ENCODE measurements around the gene ATPAF2.

Gene ATPAF2

DNA sequence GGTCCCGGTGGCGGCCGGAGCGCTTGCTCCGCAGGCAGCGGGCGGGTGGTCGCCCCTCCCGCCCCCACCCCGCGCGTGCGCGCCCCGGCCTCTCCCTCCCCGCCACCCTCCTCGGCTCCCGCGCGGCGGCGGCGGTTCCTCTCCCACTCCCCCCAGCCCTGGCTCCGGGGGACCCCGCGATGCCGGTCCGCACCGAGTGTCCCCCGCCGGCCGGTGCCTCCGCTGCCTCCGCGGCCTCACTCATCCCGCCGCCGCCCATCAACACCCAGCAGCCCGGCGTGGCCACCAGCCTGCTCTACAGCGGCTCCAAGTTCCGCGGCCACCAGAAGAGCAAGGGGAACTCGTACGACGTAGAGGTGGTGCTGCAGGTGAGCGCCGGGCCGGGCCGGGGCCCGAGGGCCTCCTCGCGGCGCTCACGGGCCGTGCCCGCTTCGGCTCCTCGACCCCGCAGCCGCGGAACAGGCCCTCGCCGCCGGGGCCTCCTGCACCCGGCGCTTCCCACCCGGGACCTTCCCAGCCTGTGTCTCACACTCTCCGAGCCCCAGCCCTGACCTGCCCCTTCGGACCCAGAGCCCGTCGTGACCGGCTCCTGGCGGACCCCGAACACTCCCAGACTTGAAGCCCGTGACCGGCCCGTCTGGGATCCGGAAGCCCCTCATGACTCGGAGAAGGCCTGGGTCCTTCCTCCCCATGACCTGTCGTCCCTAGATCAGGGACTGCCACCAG is 730 bp upstream of the ATPAF2 start:
- peak; percentile 11 for DNase-seq

DNA sequence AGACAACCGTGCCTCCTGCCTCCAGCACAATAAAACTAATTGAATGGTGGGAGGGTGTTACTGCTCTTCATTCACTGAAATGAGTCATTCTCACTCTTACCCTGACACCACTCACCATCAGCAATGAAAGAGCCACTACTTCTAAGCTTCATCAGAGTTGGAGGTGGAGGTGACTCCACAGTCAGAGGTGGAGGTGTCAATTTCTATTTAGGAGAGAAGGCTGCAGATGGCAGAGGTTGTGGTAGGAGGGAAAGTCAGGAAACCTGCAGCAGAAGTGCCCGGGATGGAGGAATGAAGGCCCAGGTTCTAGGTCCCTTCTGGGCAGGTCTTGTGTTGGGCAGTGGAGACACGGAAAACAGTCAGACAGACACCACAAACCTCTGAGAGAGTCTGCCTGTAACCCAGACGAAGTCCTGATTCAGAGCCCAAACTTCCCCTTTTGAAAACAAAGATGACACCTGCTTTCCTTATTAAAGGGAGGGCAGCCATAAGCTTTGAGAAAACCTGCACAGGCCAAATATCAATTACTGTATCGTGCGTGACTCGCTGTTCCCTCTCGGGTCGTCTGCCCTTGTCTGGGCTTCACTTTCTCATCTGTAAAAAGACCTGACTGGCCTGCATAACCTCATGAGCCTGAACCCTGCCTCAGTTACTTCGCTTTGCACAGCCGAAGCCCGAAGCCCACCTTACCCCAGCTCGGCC is 668 bp downstream of the ATPAF2 start:
- DNase-seq, result peak; percentile 29

DNA sequence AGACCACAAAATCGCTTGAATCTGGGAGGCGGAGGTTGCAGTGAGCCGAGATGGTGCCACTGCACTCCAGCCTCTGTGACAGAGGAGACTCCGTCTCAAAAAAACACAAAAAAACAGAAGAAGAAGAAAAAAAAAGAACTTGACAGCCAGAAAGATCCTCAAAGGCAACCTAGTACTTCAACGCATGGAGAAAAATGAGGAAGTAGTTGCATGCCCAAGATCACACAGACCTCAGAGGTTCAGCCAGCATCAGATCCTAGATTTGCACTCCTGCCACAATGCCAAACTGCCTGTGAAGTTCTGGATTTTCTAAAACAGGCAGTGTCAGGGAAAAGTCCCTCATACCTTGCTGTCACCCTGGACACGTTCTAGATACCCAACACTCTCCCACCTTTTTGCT is 1.5 kb downstream of the ATPAF2 start:
- DNase-seq, result no peak

DNA sequence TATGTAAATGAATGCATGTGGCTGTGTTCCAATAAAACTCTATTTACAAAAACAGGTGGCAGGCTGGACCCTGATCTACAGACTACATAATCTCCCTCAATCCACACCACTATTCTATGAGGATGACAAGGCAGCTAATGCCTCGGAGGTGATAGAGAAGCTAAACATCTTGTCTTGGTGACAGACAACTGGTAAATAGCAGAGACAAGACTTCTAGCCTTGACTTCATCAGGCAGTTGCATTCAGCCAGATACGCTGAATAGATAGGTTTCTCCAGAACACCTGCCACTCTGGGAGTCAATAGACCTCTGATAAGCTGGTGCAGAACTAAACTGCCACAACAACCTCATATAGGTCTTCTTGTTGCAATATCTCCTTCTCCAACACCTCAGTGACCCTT is 3.3 kb downstream of the ATPAF2 start:
- DNase-seq, result no peak

DNA sequence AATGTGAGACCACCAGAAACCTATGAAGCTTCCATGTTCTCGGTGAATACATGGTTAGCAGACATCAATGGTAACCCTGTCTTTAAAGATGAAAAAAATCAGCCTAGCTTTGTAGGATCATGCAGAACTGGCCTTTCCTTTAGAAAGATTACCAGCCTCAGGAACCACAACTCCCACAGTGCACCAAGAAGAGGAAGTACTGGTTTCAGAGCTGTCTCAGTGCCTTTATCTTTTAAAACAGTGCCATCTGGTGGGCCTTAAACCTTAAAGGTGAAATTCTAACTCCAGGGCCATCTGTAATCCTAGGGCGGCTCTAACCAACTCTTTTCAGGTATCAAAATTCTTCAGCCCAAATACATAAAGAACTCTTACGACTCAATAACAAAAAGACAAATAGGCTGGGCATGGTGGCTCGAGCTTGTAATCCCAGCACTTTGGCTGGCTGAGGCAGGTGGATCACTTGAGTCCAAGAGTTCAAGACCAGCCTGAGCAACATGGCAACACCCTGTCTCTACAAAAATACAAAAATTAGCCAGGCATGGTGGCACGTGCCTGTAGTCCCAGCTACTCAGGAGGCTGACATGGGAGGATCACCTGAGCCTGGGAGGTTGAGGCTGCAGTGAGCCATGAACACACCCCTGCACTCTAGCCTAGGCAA is 5.4 kb downstream of the ATPAF2 start:
- peak; percentile 82 for DNase-seq

DNA sequence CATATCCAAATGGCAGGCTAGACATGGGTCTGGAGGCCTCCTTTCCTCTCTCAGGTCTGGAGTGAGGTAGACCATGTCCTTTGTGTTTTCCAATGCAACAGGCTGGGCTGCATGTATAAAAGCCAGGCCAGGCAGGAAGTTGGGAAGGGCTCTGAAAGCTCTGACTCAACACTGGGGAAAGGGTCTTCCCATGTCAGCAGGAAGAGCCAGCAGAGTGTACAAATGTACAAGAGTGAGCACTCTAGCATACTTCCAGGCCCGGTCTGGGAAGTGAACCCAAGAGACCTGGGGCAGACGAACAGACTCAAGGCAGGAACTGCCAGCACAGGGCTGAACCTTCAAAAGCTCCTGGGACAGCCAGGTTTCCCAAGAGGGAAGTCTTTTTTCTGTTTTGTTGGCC is 7.0 kb downstream of the ATPAF2 start:
- no peak for DNase-seq

DNA sequence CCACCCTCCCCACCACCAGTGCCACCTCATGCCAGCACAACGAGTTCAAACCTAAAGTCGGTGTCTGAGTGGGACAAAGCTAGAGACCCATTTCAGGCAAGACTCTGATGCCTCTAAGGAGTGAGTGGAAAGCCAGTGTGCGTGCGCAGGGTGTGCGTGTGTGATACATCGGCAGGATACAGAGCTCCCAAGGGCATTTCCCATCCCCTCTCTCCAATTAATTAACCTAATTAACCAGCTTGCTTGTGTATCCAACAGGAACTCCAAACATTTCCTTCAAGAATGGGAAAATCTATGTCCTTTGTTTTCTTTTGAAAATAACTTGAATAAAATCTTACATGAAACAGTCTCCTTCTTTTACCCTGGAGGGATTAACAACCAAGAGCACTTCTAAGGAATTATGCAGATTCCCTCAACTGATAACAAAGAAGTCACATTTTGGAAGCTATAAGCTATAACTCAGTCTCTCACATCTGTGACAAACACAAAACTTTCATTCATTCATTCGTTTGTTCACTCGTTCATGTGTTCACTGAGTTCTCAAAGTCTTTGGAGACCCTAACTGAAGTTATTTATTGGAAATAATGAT is 9.9 kb downstream of the ATPAF2 start:
- no peak for DNase-seq

DNA sequence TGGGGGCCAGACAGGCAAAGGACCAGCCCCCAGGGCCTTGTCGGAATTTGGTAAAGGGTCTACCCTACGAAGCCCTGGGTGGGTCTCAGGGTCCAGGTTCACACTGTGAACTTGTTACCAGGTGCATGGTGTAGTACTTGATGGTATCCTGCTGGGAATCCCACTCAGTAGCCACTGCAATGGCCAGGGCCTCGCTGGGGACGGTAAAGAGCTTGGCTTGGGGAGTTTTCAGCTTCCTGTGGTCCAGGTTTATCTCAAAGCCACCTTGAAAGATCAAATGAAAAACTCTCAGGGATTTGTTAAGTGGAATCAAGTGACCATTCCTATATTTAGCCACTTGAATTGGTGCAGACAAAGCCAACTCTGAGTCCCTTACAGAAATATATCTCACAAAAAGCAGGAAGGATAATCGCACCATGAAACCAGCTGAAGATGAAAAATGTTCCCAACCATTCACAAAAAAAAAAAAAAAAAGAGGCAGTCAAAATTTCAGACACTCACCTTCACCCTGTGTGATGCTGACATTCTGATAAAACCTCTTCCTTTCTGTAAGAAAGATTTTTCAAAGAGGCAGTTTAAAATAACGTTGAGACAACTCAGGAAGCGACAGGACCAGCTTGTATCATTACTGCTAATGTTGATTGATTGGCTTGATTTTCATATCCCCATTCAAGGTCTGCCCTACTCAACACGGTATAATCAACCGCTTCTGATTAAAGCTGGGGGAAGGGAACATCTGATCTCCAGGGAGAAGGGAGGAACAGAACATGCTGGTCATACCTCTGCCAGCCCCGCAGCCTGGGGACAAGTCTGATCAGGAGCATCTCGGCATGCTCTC is 10.6 kb downstream of the ATPAF2 start:
- no peak for DNase-seq

DNA sequence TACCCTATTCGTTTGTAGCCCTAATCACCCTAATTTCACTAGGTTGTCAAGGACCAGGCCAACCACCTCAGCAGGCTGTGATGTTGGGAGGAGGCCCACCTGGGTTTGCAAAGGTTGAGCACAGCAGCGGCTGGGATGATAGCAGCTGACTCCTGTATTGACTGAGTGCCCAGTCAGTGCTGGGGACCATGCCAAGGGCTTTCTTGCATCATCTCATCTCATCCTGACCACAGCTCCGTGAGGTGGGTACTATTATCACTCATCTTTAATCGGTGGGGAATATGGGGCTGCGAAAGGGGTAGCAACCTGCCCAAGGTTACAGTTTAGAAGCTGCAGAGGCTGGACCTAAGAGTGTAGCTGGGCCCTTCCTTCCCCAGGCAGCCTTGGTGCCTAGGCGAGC is 11.7 kb downstream of the ATPAF2 start:
- no peak for DNase-seq

DNA sequence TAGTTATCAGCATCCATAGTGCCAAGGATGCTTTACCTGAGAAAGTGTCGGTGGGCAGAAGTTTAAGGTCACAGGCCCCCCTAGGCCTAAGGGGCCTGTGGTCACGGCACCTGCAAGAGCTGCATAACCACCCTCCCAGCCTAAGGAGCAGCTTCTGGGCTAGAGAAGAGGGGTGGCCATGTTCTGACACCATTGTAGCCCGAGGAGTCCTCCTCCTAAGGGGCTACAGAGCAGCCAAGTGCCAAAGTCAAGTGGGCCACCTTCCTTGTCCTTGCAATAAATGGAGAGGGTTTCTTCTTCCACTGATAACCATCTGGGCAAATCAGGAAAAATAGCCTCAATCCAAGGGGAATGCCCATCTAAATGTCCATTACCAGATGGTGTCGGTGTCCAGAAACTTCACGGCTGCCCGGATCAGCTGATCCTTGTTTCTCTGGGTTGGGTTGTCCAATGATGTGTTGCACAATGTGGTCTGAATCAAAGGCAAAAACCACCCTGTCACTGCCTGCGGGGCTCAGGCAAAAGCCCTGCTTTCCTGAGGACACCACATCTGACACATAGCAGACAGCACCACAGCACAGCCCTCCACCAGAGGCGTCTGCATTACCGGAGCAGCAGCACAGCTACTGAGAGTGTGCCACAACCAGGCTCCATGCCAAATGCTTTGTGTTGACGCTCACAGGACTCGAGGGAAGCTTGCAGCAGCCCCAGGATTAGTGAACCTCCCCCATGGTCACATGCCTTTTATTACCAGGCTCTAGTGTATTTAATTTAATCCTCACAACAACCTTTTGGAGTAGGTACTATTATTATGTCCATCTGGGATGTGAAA is 12.8 kb downstream of the ATPAF2 start:
- peak; percentile 18 for DNase-seq

DNA sequence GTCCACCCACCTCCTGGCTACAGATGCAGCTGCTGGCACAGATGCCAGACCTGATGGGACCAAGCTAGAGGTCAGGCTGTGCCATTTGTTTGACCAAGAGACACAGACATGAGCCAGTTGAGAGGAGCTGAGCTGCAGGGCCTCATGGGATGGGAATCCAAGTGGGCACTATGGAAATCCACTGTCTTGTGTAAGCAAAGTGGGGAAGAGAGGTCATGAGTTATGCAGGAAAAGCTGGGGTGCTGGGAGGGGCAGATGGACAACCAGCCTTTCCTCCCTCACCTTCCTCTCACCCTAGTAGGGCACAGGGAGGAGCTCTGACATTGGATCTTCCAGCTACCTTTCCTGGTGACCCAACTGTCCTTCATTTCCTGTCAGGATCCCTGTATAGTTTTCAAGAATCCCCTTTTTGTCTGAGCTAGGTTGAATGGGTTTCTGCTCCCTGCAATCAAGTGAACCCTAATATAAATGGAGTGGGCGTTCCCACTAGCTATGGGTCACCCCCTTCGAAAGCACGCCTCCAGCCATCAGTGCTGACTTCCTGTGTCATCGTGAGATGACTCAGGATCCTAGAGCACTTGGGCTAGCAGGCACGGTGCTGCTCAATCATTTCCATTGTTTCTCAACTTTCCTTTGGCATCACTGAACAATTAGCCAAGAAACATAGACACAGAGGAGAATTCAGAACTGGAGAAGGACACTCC is 13.6 kb downstream of the ATPAF2 start:
- peak; percentile 36 for DNase-seq

DNA sequence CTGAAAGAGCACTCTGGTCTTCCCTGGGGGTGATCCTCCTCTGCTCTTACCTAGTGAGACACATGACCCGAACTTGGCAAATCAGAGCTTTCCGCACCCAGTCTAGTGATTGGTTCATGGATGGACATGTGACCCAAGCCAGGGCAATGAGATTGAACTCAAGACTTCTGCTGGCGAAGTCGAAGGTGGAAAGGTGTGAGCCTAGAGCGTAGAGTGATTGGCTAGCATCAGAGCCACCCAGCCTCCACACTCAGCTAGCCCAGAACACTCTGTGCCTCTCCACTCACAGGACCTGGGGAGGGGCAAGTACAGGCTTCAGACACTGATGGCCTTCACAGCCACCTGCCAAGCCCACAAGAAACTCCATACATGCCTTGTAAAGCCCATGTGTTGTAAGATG is 17.6 kb downstream of the ATPAF2 start:
- no peak for DNase-seq

DNA sequence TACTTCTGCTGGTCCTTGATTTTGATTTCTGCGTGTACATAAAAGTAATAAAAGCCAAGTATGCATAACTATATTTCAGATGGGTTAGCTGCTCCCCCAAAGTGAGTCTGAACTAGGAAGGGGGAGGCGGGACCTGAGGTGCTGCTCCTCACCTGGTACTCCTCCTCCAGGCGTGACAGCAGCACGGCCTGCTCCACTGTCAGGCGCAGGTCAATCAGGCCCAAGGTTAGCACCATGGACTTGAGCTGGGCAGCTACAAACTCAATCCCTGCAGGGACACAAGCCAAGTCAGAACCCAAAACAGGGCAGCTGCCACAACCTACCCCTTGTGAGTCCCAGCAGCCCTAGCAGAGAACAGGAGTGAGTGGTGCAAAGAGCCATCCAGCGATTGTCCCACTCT is 18.0 kb downstream of the ATPAF2 start:
- DNase-seq, result no peak

DNA sequence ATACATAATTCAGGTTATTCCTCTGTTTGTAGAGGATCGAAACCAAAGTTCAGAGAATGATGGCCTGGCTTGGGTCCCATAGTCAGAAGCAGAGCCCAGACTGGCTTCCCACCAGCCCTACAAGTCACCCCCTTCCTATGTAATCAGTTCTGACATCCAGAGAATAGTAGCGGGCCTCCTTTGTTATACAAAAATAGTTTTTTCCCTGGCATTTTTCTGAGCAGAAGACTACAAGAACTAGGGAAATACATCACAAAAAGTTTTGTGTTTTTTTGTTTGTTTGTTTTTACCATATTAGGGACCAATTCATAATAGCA is 19.2 kb downstream of the ATPAF2 start:
- DNase-seq, result no peak

DNA sequence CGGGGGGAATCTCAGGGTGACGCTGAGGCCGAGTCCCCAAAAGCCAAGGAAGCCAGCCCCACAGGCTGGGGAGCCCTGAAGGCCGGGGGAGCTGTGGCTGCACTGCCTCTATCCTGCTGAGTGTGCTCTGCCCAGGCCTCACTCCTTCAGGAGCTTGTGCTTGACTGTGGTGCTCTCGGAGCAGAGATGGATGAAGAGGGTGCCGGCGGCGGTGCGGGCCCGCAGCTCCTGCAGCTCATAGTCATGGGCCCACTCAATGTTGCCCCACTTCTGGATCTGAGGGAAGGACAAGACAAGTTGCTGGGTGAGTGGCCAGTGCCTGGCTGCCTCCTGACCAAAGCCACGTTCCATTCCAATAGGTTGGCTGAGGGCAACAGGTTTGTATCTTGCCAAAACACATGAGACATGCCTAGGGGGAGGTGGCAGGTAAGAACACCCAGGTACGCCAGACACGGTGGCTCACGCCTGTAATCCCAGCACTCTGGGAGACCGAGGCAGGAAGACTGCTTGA is 20.5 kb downstream of the ATPAF2 start:
- DNase-seq, result no peak

DNA sequence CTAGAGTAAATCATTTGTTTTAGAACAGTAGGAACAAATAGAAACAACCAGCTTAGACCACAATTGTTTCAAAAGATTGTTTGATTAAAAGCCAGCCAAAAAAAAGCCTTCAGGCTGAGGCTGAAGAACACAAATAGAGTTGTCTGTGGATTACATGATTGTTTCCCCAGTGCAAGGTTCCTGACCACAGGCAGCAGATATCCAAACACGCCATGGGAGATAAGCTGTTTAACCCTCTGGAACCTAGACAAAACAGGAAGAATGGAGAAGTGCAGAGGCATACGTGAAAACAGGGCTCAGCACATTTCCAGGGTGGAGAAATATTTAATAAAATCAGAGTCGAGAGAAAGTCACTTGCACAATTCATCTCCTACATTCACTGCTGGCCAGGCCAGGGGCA is 21.0 kb downstream of the ATPAF2 start:
- no peak for DNase-seq

DNA sequence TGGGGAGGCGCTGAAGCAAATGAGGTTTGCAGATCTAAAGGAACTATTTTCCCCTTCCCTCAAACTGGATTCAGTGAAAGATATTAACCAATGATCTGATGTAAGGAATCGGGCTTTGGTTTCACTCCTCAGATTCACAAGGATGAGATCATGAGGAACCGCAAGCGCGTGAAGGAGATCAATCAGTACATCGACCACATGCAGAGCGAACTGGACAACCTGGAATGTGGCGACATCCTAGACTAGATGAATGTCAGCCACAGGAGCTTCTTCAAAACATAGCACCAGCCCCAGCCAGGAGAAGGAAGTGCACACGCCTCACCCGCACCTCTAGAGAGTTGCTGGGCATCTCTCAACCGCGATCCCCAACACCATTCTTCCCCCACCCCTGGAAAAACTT is 22.5 kb downstream of the ATPAF2 start:
- DNase-seq, result no peak

DNA sequence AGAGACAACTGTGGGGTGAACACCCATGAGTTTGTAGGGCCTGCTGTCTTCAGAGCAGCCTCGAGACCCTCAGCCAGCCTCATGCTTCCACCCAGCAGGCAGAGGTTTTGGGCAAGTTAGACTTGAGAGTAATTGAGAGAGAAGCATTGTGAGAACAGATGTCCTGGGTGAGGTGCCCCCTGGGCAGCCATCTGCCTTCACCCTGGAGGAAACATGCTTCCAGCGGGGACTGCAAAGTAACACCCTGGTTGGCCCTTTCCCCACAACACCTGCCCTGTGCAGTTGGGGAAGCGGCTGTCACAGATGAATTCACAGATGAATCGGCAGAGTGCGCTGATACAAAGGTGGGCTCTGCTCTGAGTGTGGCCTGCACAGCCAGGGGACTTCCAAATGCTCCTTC is 23.4 kb downstream of the ATPAF2 start:
- DNase-seq, result no peak

DNA sequence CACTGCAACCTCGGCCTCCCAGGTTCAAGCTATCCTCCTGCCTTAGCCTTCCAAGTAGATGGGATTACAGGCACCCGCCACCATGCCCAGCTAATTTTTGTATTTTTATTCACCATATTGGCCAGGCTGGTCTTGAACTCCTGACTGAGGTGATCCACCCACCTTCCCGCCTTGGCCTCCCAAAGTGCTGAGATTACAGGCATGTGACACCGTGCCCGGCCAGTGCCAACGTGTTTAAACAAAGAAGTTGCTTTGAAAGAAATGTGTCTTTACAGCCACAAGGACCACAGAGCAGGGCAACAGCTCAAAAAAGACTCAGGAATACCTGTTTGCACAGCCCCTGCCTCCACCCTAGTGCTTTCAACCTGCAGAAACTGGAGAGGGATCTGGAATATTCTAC is 25.0 kb downstream of the ATPAF2 start:
- DNase-seq, result no peak

DNA sequence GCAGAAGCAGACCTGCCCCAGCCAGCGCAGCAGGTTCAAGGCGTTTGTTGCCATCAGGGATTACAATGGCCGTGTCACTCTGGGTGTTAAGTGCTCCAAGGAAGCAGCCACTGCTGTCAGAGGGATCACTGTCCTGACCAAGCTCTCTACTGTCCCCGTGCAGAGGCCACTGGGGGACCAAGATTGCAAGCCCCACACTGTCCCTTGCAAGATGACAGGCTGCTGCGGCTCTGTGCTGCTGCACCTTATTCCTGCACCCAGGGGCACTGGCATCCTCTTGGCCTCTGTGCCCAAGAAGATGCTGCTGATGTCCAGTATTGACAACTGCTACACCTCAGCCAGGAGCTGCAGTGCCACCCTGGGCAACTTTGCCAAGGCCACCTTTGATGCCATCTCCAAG is 27.7 kb downstream of the ATPAF2 start:
- DNase-seq, result no peak
